Ectodermal cell (in vitro differentiated cells): ENCODE data around the gene BEND6.

ENCODE experiments used
- H3K27ac ChIP-seq: 2 replicates; pipeline ENCODE4 v1.7.0; 2013; ENCODE audit warnings: mild to moderate bottlenecking, low read depth, low read length; ENCODE audit not compliant: insufficient read depth, poor library complexity, severe bottlenecking
- H3K27me3 ChIP-seq: 2 replicates; pipeline ENCODE4 v1.7.0; 2013; ENCODE audit warnings: mild to moderate bottlenecking, low read length; ENCODE audit not compliant: insufficient read depth, control insufficient read depth, poor library complexity, severe bottlenecking
- H3K36me3 ChIP-seq: one replicate; pipeline ENCODE4 v1.7.0; 2013; ENCODE audit warnings: low read length; ENCODE audit not compliant: control insufficient read depth, insufficient read depth
- H3K4me1 ChIP-seq: one replicate; pipeline ENCODE4 v1.7.0; 2013; ENCODE audit warnings: low read length; ENCODE audit not compliant: control insufficient read depth, insufficient read depth
- H3K4me3 ChIP-seq: 2 replicates; pipeline ENCODE4 v1.7.0; 2013; ENCODE audit warnings: low read depth, low read length, control low read depth; ENCODE audit not compliant: insufficient read depth
- H3K9me3 ChIP-seq: 2 replicates; pipeline ENCODE4 v1.7.0; 2013; ENCODE audit warnings: mild to moderate bottlenecking, low read length, moderate library complexity; ENCODE audit not compliant: control insufficient read depth
- WGBS, 2 experiments: methylation state at CpG; one replicate each; pipeline ENCODE4 v1.1.7; 2013; ENCODE audit warnings: missing lambda C conversion rate in 2 of 2; 5-methylcytosine and 5-hydroxymethylcytosine counted together

The BEND6 gene

GRCh38 chr6:57072108-57072507, 117.2 kb downstream of the BEND6 start:
- Histone ChIP-seq H3K27ac (no peak overlapping the region), H3K4me3 (no peak overlapping the region), H3K36me3 (no peaks in the 10 kb centered on the region), H3K9me3 (no peaks in the 10 kb centered on the region), H3K4me1 (no peaks in the 10 kb centered on the region), H3K27me3 (no peaks in the 10 kb centered on the region)
- 92 to 97% methylated on average over 3 of the region's 3 CpGs for WGBS, 2 experiments

GRCh38 chr6:57074383-57074782, 119.5 kb downstream of the BEND6 start:
- no peaks in the 10 kb centered on the region for H3K9me3 ChIP-seq
- WGBS, 2 experiments = 72 to 76% methylated on average over 8 of the region's 8 CpGs
- H3K4me3 ChIP-seq = no peak overlapping the region
- no peaks in the 10 kb centered on the region for H3K4me1 ChIP-seq
- H3K27me3 ChIP-seq = no peaks in the 10 kb centered on the region
- H3K27ac ChIP-seq = no peak overlapping the region
- no peaks in the 10 kb centered on the region for H3K36me3 ChIP-seq

- Histone ChIP-seq H3K27ac (no peak overlapping the region), H3K27me3 (no peaks in the 10 kb centered on the region), H3K36me3 (no peaks in the 10 kb centered on the region), H3K4me1 (no peaks in the 10 kb centered on the region), H3K4me3 (no peak overlapping the region), H3K9me3 (no peaks in the 10 kb centered on the region)
Observed at GRCh38 chr6:57075092-57075491, 120.2 kb downstream of the BEND6 start.
